Stimulated activated CD4-positive, alpha-beta T cell treated with anti-CD3 and anti-CD28 coated beads, Interleukin-15, amount 100 ng/mL, for 1 hour (primary cell): ENCODE data around the gene TMEM169.
A peak's percentile ranks its signal among the peaks of the same experiment; 100 is the strongest.

Experiments
- DNase-seq, 2 donors: peaks; one replicate each; pipeline ENCODE4 v3.0.0-alpha.2; 2020; ENCODE audit warnings: low read depth in 1 of 2, low spot score in 1 of 2

The TMEM169 gene

GRCh38 chr2:216103213-216103612, 21.5 kb downstream of the TMEM169 start:
- DNase-seq = no peak

- DNase-seq = no peak
Observed at GRCh38 chr2:216104691-216105090, 23.0 kb downstream of the TMEM169 start.

DNA sequence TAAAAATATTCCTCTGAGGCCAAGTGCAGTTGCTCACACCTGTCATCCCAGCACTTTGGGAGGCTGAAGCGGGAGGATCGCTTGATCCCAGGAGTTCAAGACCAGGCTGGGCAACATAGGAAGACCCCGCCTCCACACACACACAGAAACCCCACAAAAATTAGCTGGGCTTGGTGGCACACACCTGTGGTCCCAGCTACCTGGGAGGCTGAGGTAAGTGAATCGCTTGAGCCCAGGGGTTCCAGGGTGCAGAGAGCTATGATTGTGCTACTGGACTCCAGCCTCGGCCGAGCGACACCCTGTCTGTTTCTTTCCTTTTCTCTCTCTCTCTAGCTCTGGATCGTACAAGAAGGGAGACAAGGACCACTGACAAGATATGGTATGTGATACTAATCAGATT, 25.6 kb downstream of the TMEM169 start:
- DNase-seq = no peak

GRCh38 chr2:216107760-216108159, 26.0 kb downstream of the TMEM169 start:
- no peak for DNase-seq

- no peak for DNase-seq
Observed at GRCh38 chr2:216108310-216108966, 26.7 kb downstream of the TMEM169 start.

DNA sequence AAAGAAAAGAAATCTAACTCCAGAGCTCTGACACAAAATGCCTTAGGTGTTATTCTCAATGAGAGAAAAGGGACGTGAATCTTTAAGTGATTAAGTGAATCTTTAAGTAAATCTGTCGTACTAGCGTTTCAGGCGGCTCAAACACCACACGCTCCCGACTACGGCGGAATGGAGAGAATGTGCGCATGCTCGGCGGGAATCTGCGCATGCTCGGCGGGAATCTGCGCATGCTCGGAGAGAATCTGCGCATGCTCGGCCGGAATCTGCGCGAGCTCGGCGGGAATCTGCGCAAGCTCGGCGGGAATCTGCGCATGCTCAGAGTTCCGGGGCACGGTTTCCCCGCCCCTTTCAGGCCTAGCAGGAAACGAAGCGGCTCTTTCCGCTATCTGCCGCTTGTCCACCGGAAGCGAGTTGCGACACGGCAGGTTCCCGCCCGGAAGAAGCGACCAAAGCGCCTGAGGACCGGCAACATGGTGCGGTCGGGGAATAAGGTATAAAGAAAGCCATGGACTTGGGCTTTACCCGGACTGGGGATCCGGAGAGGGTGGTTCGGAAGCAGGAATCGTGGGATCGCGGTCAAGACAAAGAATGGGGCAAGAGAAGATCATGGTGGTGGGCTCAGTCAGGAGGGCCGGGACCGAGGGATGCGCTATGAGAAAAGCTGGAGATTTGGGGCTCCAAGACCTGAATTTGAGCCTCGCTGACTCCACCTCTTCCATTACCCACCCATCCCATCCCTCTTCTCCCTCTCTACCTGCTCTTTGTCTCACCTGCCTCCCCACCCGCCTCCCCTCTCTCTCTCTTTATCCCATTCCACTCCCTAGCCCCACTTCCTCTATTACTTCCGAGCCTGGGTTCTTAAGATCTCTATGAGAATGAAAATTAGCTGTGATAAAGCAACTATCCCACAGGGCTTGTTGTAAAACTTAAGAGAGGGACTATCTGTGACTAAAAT, 27.5 kb downstream of the TMEM169 start, which contains the start of gene XRCC5:
TSS of gene XRCC5 (plus strand) at position 382 of the 955 bp plus-strand sequence. CDS start at position 471, 89 bp downstream.
- DNase-seq = peak; percentile 95 to 96

GRCh38 chr2:216109962-216110614, 28.4 kb downstream of the TMEM169 start:
- DNase-seq = no peak

DNA sequence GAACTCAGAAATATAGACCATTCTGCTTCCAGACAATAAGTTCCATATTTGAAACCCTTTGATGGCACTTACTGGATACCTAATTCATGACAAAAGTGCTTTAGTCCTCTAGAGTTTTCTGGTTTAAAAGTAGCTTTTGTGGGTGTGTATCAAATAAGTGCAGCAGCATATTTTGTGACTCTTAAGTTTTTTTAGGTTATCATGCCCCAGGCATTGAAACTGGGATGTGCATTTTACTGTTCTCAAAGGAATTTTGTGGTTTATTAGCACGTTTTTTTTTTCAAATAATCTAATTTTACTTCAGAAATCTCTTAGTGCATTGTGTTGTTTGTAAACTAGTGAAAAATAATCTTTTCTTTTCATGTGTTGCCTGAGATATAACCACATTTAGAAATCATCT, 28.9 kb downstream of the TMEM169 start:
- DNase-seq = no peak

GRCh38 chr2:216111122-216111521, 29.4 kb downstream of the TMEM169 start:
- DNase-seq = no peak

- DNase-seq = no peak
Observed at GRCh38 chr2:216112926-216113325, 31.2 kb downstream of the TMEM169 start.

GRCh38 chr2:216113572-216113971, 31.9 kb downstream of the TMEM169 start:
- DNase-seq = no peak

GRCh38 chr2:216114382-216114713, 32.6 kb downstream of the TMEM169 start:
- no peak for DNase-seq

DNA sequence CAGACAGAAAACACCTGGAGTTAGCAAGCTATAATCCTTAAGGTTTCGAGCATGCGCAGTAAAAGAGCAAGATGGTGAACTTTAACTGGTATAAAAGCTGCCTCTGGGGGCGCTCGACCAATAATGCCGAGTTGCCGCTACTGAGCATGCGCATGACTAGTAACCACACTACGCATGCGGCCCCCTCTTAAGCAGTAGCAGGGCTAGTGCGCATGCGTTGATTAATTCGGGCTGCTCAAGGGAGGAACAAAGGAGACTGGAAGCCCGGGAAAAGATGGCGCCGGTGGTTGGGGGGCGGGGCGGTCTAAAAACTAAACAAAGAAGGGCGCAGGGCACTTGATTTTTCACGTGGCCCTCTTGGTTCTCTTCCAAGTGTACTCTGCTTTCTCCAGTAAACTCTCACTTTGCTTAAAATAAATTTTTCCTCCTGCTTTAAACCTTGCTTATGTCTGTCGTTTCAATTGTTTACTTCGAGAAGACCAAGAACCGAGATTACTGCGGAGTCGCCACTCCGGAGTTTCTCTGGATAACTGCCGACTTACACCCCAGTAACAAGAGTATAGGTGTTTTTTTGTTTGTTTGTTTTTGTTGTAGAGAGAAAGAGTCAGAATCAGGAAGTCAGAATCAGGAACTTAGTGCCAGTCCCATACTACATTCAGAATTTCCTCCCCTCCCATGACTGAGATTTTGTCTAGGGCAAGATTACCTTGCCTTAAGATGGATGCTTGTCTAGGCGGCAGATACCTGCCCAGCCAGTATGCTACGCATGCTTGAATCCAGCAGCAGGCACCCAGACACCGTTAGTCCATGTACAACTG, 33.2 kb downstream of the TMEM169 start:
- peak; percentile 86 to 93 for DNase-seq

DNA sequence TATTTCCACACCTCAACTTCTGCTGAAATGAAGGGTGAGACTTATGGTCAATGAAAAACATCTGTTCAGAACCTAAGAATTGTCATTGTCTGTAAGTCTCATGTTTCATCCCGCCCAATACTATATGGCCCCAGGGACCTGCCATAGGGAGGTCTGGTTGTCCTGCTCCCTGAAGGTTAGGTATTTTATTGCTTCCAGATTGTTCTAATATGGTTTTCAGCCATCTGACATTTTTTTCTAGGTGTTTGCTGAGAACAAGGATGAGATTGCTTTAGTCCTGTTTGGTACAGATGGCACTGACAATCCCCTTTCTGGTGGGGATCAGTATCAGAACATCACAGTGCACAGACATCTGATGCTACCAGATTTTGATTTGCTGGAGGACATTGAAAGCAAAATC, 34.7 kb downstream of the TMEM169 start:
- DNase-seq = no peak

- DNase-seq = no peak
Observed at GRCh38 chr2:216117561-216118340, 36.0 kb downstream of the TMEM169 start.

DNA sequence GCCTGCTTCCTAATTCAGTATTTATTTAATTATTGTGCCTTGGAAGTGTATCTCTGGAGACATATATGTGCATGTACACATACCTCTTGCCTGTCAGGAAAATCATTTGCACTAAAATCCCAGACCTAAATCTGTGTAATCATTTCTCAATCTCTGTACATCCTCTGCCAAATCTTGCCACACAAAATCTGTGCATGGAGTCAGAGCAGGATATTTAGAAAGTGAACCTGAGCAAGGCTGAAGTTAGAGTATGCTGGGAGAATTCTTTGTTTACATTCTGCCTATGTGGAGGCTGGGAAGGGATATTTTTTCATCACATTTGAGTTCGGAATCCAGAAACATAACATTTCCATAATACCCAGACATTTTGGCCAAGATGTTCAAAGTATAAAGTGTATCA, 36.8 kb downstream of the TMEM169 start:
- no peak for DNase-seq

DNA sequence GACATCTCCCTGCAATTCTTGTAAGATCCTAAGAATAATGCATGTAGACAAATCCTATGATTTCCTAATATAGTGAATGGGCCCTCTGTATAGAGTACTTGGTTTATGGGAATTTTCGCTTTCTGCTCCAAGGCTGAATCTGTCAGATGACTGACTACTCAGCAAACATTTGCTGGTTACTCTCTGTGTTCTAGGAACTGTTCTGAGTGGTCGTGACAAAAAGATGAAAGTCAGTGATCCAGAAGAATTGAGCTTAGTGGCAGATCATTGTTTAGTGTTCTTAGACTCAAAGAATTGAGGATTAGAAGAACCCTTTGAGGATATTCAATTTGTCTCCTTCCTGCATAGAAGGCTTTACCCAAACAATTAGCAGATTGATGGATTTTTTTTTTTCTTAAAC, 37.4 kb downstream of the TMEM169 start:
- no peak for DNase-seq

DNA sequence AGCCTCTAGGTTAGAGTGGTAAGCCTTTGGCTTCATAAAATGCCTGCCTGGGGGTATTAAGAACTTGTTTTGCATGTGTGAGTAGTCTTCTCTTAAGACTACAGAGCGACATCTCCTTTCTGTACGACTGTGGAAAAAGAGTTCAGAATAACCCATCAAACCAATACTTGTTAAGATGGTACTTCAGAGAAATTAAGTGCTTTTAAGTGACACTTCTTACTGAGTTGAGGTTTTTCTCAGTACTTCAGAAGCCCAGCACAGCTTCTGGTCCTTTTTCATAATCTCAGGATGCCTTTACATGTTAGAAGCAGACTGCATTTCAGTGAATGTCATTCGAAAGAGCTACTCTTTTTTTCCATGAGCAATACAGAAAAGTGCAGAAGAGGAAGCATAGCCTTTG, 38.3 kb downstream of the TMEM169 start:
- DNase-seq = no peak

- DNase-seq = no peak
Observed at GRCh38 chr2:216121255-216121654, 39.5 kb downstream of the TMEM169 start.

- DNase-seq = no peak
Observed at GRCh38 chr2:216126943-216127342, 45.2 kb downstream of the TMEM169 start.
